HepG2 (cell line): ENCODE measurements around the gene HAPLN3. TPM values are rescaled to one million over a fixed set of nuclear protein-coding genes. Genes with fewer than 3 reads are reported as not detected.

Source experiments
- ATAC-seq: fragments of 200-7000 bp; cut with Tn5 transposase; 3 replicates; pipeline ENCODE4 v1.9.1; 2020; ENCODE audit warnings: mild to moderate bottlenecking, moderate library complexity
- BruUV-seq: library from RNA; stranded (reverse); fragments of 400-500 nt; replicated peaks from 2 replicates; lab custom pipeline; 2021; lab: Mats Ljungman, UMichigan
- CTCF ChIA-PET: fragments of 300-600 bp; formaldehyde crosslinking; extraction: SDS; loops from one replicate; lab custom pipeline; 2021; ENCODE audit warnings: low total read pairs, inconsistent platforms, low intra/inter-chr PET ratio; lab: Yijun Ruan, JAX
- POLR2A ChIA-PET: fragments of 350-600 bp; sonication (Branson Sonifier 250); formaldehyde crosslinking; loops from one replicate; lab custom pipeline; 2020; ENCODE audit warnings: antibody characterized with exemption, inconsistent platforms; lab: Yijun Ruan, JAX
- DNase-seq: peaks from one replicate; pipeline ENCODE4 v3.0.0-alpha.2; 2015; ENCODE audit warnings: low spot score
- FAIRE-seq: peaks from 3 replicates; lab custom pipeline; 2011; peaks lifted over from hg19 to GRCh38; lab: Jason Lieb, UNC
- H2AFZ ChIP-seq: one replicate; pipeline ENCODE4 v1.6.1; 2011; ENCODE audit warnings: low read length, inconsistent platforms
- H3K27ac ChIP-seq: fragments of 300-600 bp; 3 replicates; pipeline ENCODE4 v1.8.0; 2011; ENCODE audit warnings: mixed run types, mild to moderate bottlenecking, mixed read lengths, low read length, inconsistent platforms; ENCODE audit not compliant: insufficient read depth; ENCODE audit errors: extremely low read length
- H3K27me3 ChIP-seq, 2 experiments: fragments of 200-600 bp in 1 of 2; 2 replicates in 1 of 2; 3 replicates in 1 of 2; pipeline versions ENCODE4 v1.6.0 to v1.8.0; 2011; ENCODE audit warnings: low read length in 2 of 2, mild to moderate bottlenecking in 2 of 2, moderate library complexity in 2 of 2, inconsistent platforms in 1 of 2; ENCODE audit not compliant: insufficient read depth in 2 of 2, control insufficient read depth in 1 of 2
- H3K36me3 ChIP-seq, 2 experiments: fragments of 200-600 bp in 1 of 2; replicated peaks in 1 of 2; 2 replicates in 1 of 2; 3 replicates in 1 of 2; pipeline versions ENCODE4 v1.5.1 to v1.8.0; 2011; ENCODE audit warnings: low read length in 2 of 2, inconsistent platforms in 1 of 2; ENCODE audit not compliant: insufficient read depth in 2 of 2, control insufficient read depth in 1 of 2
- H3K4me1 ChIP-seq: 2 replicates; pipeline ENCODE4 v1.5.1; 2012; ENCODE audit warnings: low read length, inconsistent platforms; ENCODE audit not compliant: insufficient read depth
- H3K4me2 ChIP-seq: 2 replicates; pipeline ENCODE4 v1.6.0; 2011; ENCODE audit warnings: low read depth, low read length, inconsistent platforms
- H3K4me3 ChIP-seq, 3 experiments: fragments of 200-600 bp in 1 of 3; sonication (generic), shearing (Covaris generic) in 1 of 3; replicated peaks in 1 of 3; 2 replicates each; pipeline ENCODE4 v1.5.1; 2011 to 2016; ENCODE audit warnings: low read length in 3 of 3, inconsistent platforms in 2 of 3, low read depth in 2 of 3, mild to moderate bottlenecking in 2 of 3, control low read depth in 1 of 3, mixed read lengths in 1 of 3; ENCODE audit not compliant: insufficient read depth in 1 of 3
- H3K79me2 ChIP-seq: one replicate; pipeline ENCODE4 v1.6.1; 2011; ENCODE audit warnings: low read length, inconsistent platforms; ENCODE audit not compliant: insufficient read depth
- H3K9ac ChIP-seq: 2 replicates; pipeline ENCODE4 v1.6.0; 2011; ENCODE audit warnings: mild to moderate bottlenecking, low read depth, low read length, inconsistent platforms; ENCODE audit not compliant: insufficient read depth
- H3K9me3 ChIP-seq: 2 replicates; pipeline ENCODE4 v1.5.1; 2012; ENCODE audit warnings: mild to moderate bottlenecking, low read length
- H4K20me1 ChIP-seq: 2 replicates; pipeline ENCODE4 v1.6.0; 2011; ENCODE audit warnings: inconsistent platforms, mild to moderate bottlenecking, low read length, moderate library complexity; ENCODE audit not compliant: insufficient read depth
- ARNTL ChIP-seq: sonication (generic); formaldehyde crosslinking; IDR thresholded peaks from 2 replicates; pipeline ENCODE4 v1.4.0; 2020; ENCODE audit warnings: mild to moderate bottlenecking, missing genetic modification reagents
- ATF5 ChIP-seq: sonication (generic); formaldehyde crosslinking; IDR thresholded peaks from 2 replicates; pipeline ENCODE4 v1.4.0; 2020; ENCODE audit warnings: mild to moderate bottlenecking, low read depth, missing genetic modification reagents
- TAF1 ChIP-seq: sonication (generic); formaldehyde crosslinking; IDR thresholded peaks from 2 replicates; pipeline ENCODE4 v1.4.0; 2020; ENCODE audit warnings: missing genetic modification reagents
- ZFP62 ChIP-seq: sonication (generic); formaldehyde crosslinking; IDR thresholded peaks from 2 replicates; pipeline ENCODE4 v1.4.0; 2020; ENCODE audit warnings: missing genetic modification reagents
- whole genome bisulfite sequencing: methylation state at CpG from one replicate; pipeline ENCODE4 v1.1.6; 2017; ENCODE audit warnings: low lambda C conversion rate; 5-methylcytosine and 5-hydroxymethylcytosine counted together
- in situ Hi-C: cut with HindIII; loops from 2 replicates; pipeline ENCODE4 v1.10.0; 2017; ENCODE audit warnings: low pct_unique_long_range_greater_than_20kb; ENCODE audit not compliant: extremely low pct_ligation_motif_present
- intact Hi-C: fragments of 100-400 bp; cut with micrococcal nuclease; formaldehyde crosslinking; loops from one replicate; pipeline ENCODE4 v1.10.0; 2022; ENCODE audit not compliant: unreplicated experiment
- polyA plus RNA-seq, 8 experiments: library from polyadenylated mRNA; depleted of rRNA in 3 of 8; stranded (reverse) in 7 of 8; unstranded in 1 of 8; fragments of >200 nt; fragmentation: Illumina TruSeq in 4 of 8; extraction: Trizol in 4 of 8; gene quantifications; 2 replicates each; pipeline versions ENCODE4 v1.2.1 to v1.2.3, GENCODE V29; 2011 to 2016; ENCODE audit warnings: low read depth in 4 of 8, missing spikeins in 1 of 8, mixed read lengths in 1 of 8; ENCODE audit not compliant: insufficient read depth in 1 of 8
- total RNA-seq, 5 experiments: library from RNA; depleted of rRNA; stranded (reverse); fragments of >200 nt; fragmentation: Illumina TruSeq; extraction: Trizol; gene quantifications; 2 replicates each; pipeline ENCODE4 v1.2.3, GENCODE V29; 2016; ENCODE audit warnings: low read depth in 1 of 5

HAPLN3 gene
- total and polyA plus RNA-seq, 2 of the 13 experiments (the other 11 are each of a cell fraction or from before 2014, with no cell fraction given): 0.09 TPM; not detected in 1

GRCh38 chr15:88911766-88912118, 16.4 kb upstream of the HAPLN3 start:
- Histone ChIP-seq H3K4me1 (peaks cover 18% of the 10 kb centered on the region), H3K4me2 (peak overlapping the region; percentile 74), H3K36me3 (no peaks in the 10 kb centered on the region), H3K79me2 (no peaks in the 10 kb centered on the region), H3K9ac (no peak overlapping the region), H4K20me1 (no peaks in the 10 kb centered on the region), H3K4me3 (peak overlapping the region in 2 of 3 experiments; percentile 46 to 76; a peak in 2 of 6 replicates), H2AFZ (no peak overlapping the region), H3K27ac (no peak overlapping the region), H3K9me3 (no peaks in the 10 kb centered on the region), H3K27me3 (no peaks in the 10 kb centered on the region)
- intact Hi-C loops: no loop called here
- ATAC-seq (no peak), FAIRE-seq (no peak), DNase-seq (no peak)
- WGBS: 41% methylated on average over 4 of the region's 5 CpGs
- ChIA-PET POLR2A (no interaction called here), CTCF (no interaction called here)
- in situ Hi-C loops: no loop called here
- TF ChIP-seq ATF5 (CRISPR knock-in tag) (no peak), ZFP62 (CRISPR knock-in tag) (no peak), ARNTL (no peak)
- no TSS peak for BruUV-seq

GRCh38 chr15:88909956-88910831, 14.8 kb upstream of the HAPLN3 start:
- 68% methylated on average over 9 of the region's 12 CpGs for WGBS
- CTCF ChIA-PET: no interaction called here
- no peaks in the 10 kb centered on the region for H3K79me2 ChIP-seq
- ATAC-seq: no peak
- peaks cover 18% of the 10 kb centered on the region for H3K4me1 ChIP-seq
- intact Hi-C loops: no loop called here
- no peak for TF ChIP-seq TAF1 (CRISPR knock-in tag)
- TF ChIP-seq, all 625 proteins: peak for 0
- no peaks in the 10 kb centered on the region for H3K27me3 ChIP-seq
- no peak for DNase-seq
- FAIRE-seq: no peak
- POLR2A ChIA-PET: no interaction called here
- H3K4me2 ChIP-seq: no peak overlapping the region
- no peak overlapping the region for H3K9ac ChIP-seq
- BruUV-seq: no TSS peak
- H3K36me3 ChIP-seq: no peaks in the 10 kb centered on the region
- in situ Hi-C loops: loop anchor here (10.0 kb wide), 1 partner anchor 265 kb away; no protein-coding TSS in a partner anchor
- H4K20me1 ChIP-seq: no peaks in the 10 kb centered on the region
- no peaks in the 10 kb centered on the region for H3K9me3 ChIP-seq
- H3K4me3 ChIP-seq: no peak overlapping the region
- no peak overlapping the region for H2AFZ ChIP-seq
- no peak overlapping the region for H3K27ac ChIP-seq
